ENCODE measurements around the gene KRTAP19-1.
"Not testable (repeated sequence)": the region's sequence is repeated elsewhere in the genome, so short reads cannot be mapped to it uniquely, and the experiment has no call there.

Gene KRTAP19-1

DNA sequence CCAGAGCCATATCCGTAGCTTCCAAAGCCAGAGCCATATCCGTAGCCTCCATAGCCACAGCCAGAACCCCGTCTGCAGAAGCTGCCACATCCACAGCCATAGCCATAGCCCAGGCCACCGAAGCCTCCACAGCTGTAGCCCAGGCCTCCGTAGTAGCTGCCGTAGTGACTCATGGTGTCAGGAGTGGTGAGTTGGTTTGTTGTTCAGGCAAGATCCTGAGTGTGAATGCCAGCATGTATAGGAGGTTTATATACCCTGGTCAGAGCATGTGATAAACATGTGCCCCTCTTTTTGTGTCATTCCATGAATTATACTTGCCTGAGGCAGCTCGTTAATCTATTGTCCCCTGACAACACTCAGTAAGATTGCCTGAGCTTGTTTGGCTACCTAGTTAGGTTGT, at the start of gene KRTAP19-1:
KRTAP19-1 (minus strand) TSS at position 223 of the 400 bp plus-strand sequence; CDS start at position 173, 50 bp downstream.
- DNase-seq (ENCODE audit: low spot score), result no peak

DNA sequence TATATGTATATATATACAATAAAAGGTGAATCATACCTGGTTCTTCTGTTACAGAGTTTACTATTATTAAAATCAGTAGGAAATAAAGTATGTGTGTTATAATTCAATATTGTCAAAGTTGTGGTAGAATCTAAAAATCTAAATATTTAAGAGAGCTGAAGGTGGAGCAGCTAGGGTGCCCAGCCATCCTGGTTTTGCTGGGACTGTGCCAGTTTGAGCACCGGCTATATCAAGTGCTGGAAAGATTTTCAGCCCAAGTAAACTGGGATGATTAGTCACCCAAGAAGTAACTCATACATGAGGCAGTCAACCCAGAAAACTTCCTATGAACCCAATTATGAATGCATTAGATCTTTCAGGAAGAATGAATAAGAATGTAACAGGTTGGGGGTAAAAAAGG, 38.7 kb upstream of the KRTAP19-1 start:
- DNase-seq (ENCODE audit: low spot score), result no peak

DNA sequence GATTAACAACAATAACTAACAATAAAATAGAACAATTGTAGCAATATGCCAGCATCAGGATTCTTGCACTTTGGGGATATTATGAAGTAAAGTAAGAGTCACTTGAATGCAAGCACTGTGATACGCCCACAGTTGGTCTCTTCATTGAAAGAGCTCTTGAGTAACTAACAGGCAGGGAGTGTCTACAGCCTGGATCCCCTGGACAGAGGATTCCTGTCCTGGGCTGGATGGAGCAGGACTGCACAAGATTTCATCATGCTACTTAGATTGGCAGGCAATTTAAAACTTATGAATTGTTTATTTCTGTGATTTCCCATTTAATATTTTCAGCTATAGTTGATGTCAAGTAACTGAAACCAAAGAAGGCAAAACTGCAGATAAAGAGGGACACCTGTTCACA, 35.5 kb upstream of the KRTAP19-1 start:
- DNase-seq (ENCODE audit: low spot score), result no peak

DNA sequence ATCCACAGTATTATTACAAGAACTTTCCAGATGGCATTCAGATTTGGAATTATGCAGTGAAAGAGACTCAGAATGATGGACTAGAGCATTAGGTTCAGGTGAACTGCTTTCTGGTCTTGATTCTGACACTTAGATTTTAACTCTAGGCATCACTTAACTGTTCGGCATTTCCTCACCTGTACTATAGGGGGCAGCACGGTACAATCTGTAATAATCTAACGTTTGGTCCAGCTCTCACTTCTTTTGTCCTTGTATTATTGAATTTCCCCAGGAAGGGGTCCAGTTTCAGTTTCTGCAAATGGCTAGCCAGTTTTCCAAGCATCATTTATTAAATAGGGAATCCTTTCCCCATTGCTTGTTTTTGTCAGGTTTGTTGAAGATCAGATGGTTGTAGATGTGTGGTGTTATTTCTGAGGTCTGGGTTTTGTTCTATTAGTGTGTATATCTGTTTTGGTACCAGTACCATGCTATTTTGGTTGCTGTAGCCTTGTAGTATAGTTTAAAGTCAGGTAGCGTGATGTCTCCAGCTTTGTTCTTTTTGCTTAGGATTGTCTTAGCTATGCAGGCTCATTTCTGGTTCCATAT, 25.5 kb upstream of the KRTAP19-1 start:
- not testable (repeated sequence) for DNase-seq (ENCODE audit: low spot score)

DNA sequence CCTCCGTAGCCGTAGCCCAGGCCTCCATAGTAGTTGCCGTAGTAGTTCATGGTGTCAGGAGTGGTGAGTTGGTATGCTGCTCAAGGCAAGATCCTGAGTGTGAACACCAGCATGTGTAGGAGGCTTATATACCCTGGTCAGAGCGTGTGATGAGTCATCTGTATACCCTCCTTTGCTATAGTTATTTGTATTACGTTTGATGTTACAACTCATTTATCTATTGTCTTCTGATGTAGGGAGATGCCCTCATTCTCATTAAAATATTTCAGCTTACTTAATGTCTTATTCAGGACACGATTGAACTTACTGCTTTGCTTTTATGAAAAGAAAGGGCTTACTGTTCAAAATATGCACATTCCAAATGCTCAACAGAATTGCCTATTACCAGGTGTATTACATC, 21.9 kb upstream of the KRTAP19-1 start, which contains the start of gene KRTAP19-5:
KRTAP19-5 (minus strand) TSS at position 101 of the 400 bp plus-strand sequence; CDS start at position 50, 51 bp downstream.
- no peak for DNase-seq (ENCODE audit: low spot score)

DNA sequence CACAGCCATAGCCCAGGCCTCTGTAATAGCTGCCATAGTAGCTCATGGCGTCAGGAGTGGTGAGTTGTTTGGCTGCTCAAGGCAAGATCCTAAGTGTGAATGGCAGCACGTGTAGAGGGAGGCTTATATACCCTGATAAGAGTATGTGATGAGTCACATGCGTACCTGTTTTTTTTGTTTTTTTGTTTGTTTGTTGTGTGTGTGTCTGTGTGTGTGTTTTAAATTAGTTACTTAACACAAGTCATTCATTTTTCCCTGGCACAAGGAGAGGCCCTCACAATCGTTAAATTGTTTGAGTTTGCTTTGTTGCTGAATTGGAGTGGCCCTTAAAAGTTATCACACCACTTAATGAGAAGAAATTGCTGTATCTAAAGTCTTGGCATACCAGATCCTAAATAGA, 16.9 kb upstream of the KRTAP19-1 start, which contains the start of gene KRTAP19-4:
KRTAP19-4 (minus strand) TSS at position 101 of the 400 bp plus-strand sequence; CDS start at position 46, 55 bp downstream.
- no peak for DNase-seq (ENCODE audit: low spot score)

DNA sequence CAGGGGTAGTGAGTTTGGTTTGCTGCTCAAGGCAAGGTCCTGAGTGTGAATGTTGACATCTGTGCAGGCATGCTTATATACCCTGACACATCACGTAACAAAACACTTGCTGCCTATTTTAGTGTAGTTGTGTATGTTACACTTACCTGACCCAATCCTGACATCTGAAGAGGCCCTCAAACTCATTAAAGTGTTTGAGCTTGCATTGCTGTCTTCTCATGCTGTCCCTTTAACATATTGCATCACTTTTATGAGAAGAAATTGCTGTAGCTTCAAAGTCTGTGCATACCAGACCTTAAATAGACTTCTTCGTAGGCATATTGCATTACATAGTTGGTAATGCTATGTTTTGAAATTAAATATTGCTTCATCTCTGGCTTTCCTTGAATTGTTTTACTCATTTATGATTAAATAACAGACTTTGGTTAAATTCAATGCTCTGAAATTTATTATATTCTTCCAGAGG, 11.8 kb upstream of the KRTAP19-1 start, which contains the start of gene KRTAP19-3:
KRTAP19-3 (minus strand) TSS at position 51 of the 466 bp plus-strand sequence. CDS start 56 bp downstream, outside the sequence.
- DNase-seq (ENCODE audit: low spot score), result no peak

DNA sequence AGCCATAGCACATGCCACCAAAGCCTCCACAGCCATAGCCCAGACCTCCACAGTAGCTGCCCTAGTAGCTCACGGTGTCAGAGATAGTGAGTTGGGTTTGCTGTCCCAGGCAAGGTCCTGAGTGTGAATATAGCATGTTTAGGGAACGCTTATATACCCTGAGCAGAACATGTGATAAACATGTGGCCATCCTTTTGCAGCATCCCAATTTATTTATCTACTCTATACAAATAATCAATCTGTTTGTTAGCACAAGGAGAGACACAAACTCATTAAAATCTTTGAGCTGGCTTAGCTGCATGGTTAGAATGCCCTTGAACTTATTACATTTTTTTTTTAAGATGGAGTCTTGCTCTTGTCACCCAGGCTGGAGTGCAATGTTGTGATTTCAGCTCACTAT, 7.2 kb upstream of the KRTAP19-1 start, which contains the start of gene KRTAP19-2:
KRTAP19-2 (minus strand) TSS at position 101 of the 400 bp plus-strand sequence; CDS start at position 13, 88 bp downstream.
- DNase-seq (ENCODE audit: low spot score), result no peak

- no peak for DNase-seq (ENCODE audit: low spot score)
These were observed 6.0 kb upstream of the KRTAP19-1 start for GRCh38 chr21:30486180-30486579.

- no peak for DNase-seq (ENCODE audit: low spot score)
These were observed 2.0 kb upstream of the KRTAP19-1 start for GRCh38 chr21:30482130-30482529.

DNA sequence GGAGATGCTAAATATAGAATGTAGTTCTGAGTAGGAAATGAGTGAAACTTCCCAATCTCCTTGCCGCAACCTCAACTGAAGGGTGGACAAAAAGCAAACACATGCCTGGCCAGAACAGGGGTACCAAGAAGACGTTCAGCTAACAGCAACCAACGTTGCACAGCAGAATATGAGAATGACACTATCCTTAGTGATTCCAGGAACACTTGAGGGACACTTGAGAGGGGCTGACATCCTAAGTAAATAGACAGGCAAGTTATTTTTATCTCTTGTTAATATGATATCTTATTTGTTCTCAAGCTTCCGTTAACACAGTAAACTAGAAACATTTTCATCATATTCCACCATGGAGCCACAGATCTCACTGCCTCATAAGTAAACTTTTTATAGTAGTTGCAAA, 908 bp downstream of the KRTAP19-1 start:
- no peak for DNase-seq (ENCODE audit: low spot score)

GRCh38 chr21:30478004-30478403, 2.2 kb downstream of the KRTAP19-1 start:
- no peak for DNase-seq (ENCODE audit: low spot score)

- DNase-seq (ENCODE audit: low spot score), result no peak
These were observed 11.1 kb downstream of the KRTAP19-1 start for GRCh38 chr21:30468900-30469714.

GRCh38 chr21:30463713-30464112, 16.5 kb downstream of the KRTAP19-1 start:
- DNase-seq (ENCODE audit: low spot score), result no peak

GRCh38 chr21:30448514-30448913, 31.7 kb downstream of the KRTAP19-1 start:
- DNase-seq (ENCODE audit: low spot score), result no peak

DNA sequence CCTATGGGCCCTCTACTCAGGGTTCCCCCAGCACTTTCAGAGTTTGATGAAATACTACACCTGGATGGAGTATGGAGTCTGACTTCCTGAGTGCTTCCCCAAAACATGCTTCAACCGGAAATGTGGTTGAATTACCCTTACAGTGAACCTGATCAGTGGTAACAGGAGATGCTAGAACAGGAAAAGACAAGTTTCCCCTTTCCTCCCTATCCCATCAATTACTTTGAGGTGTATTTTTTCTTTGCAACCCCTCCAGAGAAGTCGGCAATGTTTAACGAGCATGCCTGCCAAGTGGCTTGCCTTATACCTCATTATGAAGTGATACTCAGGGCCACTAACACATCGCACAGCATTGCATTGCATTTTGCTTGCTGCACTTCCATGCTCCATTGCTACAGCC, 33.1 kb downstream of the KRTAP19-1 start:
- DNase-seq (ENCODE audit: low spot score), result no peak

- DNase-seq (ENCODE audit: low spot score), result no peak
These were observed 36.0 kb downstream of the KRTAP19-1 start for GRCh38 chr21:30444204-30444603.

- DNase-seq (ENCODE audit: low spot score), result no peak
These were observed 36.9 kb downstream of the KRTAP19-1 start for GRCh38 chr21:30443226-30443625.

DNA sequence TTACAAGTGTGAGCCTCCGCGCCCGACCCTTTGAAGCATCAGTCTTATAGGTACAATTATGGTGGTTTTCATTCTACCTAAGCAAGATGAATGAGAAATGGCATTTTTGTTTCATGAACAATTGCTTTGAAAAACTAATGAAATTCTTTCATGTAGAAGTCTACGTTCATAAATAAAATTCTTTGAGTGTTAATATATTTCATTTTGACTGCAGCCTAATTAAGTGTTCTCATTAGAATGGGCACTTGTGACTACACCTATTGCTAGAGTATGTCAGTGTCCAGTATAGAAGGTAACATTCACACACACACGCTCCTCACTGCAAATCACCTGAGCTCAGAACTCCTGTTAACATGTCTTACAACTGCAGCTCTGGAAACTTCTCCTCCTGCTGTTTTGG, 40.2 kb downstream of the KRTAP19-1 start, which contains the start of gene KRTAP15-1:
KRTAP15-1 (plus strand) TSS at position 301 of the 400 bp plus-strand sequence; CDS start at position 354, 53 bp downstream.
- DNase-seq (ENCODE audit: low spot score), result no peak

DNA sequence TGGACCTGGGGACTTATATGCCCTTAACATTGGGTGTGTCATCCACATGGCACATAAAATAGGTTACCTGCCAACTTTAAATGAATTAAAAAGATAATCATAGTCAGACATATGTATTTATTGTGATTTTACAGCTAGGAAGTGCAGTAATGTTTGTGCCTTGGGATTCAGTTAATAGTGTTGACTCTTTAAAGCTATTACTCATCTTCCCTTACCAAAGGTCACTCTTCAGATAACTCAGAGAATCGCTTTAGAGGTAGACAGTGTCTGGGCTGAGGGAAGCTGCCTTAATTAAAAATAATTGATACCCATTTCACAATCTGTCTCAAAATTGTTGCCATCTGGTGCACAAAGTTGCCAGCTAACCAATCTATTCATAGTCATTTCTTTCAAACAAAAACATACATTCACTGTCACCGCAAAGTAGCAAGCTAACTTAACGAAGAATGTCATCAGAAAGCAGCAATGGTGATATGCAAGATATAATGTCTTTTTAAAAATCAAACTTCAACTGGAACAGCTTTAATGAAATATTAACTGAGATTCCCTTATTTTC, 43.1 kb downstream of the KRTAP19-1 start:
- no peak for DNase-seq (ENCODE audit: low spot score)

- peak; percentile 28 for DNase-seq (ENCODE audit: low spot score)
These were observed 46.0 kb downstream of the KRTAP19-1 start for GRCh38 chr21:30434033-30434631.

- no peak for DNase-seq (ENCODE audit: low spot score)
These were observed 50.0 kb downstream of the KRTAP19-1 start, which contains the start of gene KRTAP13-4 for GRCh38 chr21:30430170-30430655. Gene KRTAP13-4 (plus strand): TSS chr21:30430220. CDS start chr21:30430276, 56 bp downstream.

Measured in LoVo (cell line).